ENCODE results near the gene ANTXR2.
"Not testable (repeated sequence)": the region's sequence is repeated elsewhere in the genome, so short reads cannot be mapped to it uniquely, and the experiment has no call there.

ANTXR2 gene

DNA sequence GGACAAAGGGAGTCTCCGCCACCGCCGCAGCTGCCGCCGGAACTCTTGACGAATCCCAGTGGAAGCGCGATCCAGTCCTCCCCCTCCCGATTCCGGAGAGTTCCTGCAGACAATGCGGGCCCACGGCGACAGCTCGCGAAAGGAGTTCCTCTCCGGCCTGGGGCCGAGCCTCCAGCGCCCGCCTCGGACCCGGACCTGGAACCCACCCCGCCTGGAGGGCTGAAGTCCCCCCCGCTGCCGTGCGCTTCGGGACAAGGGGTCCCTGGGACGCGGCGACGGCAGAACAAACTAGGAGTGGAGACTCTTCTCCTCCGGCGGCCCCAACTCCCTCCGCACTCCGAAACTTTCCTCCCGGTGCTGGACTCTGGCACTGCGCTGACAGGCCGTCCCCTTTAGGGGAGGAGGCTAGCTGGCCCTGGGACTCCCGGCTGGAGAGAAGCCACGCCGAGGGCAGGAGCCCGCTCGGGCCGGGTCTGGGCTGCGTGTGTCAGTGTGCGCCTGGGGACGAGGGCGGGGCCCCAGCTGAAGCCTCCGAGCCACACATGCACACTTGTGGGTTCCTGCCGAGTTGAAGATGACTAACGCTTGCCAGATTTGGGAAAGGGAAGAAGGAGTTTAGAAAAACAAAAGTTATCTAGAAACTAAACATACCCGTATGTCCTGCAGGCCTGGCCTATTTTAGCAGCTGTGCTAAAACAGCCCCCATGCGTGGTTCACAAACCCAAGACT, at the start of gene ANTXR2:
ANTXR2 (minus strand) TSS at position 486 of the 729 bp plus-strand sequence. CDS start 669 bp downstream, outside the sequence.
- peak; percentile 71 for DNase-seq

DNA sequence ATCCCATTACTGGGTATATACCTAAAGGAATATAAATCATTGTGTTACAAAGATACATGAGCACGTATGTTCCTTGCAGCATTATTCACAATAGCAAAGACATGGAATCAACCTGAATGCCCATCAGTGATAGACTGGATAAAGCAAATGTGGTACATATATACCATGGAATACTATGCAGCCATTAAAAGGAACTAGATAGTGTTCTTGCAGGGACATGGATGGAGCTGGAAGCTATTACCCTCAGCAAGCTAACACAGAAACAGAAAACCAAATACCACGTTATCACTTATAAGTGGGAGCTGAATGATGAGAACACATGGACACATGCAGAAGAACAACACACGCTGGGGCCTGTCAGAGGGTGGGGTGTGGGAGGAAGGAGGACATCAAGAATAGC, 48.8 kb upstream of the ANTXR2 start:
- not testable (repeated sequence) for DNase-seq

DNA sequence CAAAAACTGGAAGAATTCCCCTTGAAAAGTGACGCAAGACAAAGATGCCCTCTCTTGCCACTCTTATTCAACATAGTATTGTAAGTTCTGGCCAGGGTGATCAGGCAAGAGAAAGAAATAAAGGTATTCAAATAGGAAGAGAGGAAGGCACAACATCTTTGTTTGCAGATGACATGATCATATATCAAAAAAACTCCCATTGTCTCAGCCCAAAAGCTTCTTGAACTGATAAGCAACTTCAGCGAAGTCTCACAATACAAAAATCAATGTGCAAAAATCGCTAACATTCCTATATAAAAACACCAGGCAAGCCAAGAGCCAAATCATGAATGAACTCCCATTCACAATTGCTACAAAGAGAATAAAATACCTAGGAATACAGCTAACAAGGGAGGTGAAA, 46.6 kb upstream of the ANTXR2 start:
- DNase-seq, result not testable (repeated sequence)

DNA sequence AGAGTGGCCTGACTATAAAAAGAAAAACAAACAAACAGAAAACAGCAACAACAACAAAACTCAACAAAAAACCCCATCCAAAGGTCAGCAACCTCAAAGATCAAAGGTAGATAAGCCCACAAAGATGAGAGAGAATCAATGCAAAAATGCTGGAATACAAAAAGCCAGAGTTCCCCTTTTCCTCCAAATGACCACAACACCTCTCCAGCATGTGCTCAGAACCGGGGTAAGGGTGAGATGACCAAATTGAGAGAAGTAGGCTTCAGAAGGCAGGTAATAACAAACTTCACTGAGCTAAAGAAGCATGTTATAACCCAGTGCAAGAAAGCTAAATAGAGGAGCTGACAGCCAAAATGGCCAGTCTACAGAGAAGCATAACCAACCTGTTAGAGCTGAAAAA, 43.5 kb upstream of the ANTXR2 start:
- no peak for DNase-seq

DNA sequence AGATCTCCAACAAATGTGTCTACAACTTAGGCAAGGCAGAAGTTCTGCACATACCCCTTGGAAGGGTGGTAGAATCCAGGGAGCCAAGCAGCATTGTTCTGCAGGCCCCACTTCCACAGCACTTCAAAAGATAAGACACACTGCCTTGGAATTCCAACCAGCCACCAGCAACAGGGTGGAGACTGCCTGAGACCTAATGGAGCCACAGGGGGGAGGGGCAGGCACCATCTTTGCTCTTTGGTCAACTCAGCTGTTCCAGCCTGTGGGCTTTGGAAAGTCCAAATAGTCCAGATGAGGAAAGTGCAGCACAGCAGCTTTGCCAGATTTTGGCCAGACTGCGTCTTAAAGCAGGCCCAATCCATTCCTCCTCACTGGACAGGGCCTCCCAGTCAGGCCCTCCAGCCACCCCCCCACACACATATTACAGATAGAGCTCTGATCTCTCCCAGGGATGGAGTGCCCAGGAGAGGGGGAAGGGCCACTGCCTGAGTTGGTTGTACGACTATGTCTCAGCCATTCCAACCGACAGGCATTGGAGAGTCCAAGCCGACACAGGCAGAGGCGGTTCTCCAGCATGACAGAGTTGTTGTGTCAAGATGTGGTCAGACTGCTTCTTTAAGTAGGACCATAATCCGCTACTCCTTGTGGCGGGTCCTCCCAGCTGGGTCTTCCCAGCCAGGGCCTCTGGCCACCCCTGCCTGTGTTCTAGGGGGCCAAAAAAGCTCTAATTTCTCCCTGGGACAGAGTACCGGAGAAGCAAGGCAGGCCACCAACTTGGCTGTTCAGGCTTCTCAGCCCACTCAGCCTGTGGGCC, 42.5 kb upstream of the ANTXR2 start:
- DNase-seq, result no peak

DNA sequence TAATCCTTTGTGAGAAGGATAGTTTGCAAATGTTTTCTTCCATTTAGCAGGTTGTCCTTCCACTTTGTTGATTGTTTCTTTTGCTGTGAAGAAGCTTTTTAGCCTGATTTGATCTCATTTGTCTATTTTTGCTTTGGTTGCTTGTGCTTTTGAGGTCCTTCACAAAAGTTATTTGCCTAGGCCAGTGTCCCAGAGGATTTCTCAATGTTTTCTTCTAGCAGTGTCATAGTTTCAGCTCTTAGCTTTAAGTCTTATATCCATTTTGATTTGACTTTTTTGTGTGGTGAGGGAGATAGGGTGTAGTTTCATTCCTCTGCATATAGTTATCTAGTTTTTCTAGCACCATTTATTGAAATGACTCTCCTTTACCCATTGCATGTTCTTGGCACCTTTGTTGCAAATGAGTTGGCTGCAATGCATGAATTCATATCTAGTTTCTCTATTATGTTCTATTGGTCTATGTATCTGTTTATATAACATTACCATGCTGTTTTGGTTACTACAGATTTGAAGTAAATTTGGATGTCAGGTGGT, 41.8 kb upstream of the ANTXR2 start:
- no peak for DNase-seq

DNA sequence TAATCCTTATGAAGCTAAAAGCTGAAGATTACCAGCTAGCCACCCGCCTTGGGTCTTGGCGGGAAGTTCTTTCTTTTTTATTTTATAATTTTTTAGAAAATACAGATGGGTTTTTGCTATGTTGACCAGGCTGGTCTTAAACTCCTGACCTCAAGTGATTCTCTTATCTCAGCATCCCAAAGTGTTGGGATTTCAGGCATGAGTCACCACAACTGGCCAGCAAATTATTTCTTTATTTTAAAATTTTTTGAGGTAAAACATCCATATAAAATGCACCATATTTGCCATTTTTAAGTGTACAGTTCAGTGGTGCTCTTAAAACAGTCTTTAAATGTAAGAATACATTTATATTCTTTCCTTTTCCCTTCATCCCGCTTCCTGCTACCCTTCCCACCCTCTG, 40.6 kb upstream of the ANTXR2 start:
- no peak for DNase-seq

DNA sequence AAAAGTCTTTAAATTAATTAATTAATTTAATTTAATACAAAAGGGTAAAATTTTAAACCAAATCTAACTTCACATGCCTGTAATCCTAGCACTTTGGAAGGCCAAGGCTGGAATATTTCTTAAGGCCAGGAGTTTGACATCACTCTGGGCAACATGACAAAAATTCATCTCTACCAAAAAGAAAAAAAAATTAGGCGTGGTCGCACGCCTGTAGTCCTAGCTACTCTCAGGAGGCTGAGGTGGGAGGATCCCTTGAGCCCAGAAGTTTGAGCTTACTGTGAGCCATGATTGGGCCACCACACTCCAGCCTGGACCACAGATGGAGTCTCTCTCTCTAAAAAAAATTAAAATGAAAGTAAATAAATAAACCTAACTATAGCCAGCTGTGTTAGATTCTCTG, 39.2 kb upstream of the ANTXR2 start:
- DNase-seq, result no peak

DNA sequence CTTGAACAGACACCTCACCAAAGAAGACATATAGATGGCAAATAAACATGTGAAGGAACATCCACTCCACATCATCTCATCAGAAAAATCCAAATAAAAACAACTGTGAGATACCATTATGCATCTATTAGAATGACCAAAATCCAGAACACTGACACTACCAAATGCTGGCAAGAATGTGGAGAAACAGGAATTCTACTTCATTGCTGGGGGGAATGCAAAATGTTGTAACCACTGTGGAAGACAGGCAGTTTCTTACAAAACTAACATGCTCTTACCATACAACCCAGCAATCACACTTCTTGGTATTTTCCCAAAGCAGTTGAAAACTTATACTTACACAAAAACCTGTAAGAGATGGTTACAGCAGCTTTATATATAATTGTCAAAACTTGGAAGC, 38.2 kb upstream of the ANTXR2 start:
- DNase-seq, result no peak

DNA sequence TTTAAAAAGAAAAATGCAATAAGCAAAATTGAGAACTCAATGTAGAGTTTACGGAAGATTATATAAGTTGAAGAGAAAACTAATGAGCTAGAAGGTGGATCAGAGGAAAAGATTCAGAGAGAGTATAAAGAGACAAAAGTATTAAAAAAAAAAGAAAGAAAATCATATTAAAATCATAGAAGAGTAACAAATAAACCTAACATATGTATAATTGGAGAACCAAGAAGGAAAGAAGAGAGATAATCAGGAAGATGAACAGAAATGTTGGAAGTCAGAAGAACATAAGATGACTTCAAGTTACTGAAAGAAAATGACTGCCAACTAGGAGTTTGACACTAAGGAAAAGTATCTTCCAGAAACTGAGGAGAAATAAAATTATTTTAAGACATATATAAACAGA, 34.3 kb upstream of the ANTXR2 start:
- no peak for DNase-seq

DNA sequence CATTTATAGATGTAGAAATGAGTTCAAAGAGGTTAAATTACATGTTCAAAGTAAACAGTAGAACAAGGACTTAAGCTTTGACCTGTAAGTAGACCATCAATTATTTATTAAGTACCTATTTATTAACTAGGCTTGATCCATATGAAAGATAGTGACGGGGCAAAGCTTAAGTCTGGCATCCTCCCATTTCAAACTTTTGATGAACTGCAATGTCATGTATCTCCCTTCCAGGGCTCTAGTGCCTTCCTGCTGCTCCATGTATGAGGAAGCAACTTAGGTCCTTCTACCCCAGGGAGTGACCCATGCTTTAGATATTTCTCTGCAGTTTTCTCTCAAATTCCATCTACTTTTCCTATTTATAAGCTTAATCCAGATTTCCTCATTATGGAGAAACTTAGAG, 31.9 kb upstream of the ANTXR2 start:
- no peak for DNase-seq

DNA sequence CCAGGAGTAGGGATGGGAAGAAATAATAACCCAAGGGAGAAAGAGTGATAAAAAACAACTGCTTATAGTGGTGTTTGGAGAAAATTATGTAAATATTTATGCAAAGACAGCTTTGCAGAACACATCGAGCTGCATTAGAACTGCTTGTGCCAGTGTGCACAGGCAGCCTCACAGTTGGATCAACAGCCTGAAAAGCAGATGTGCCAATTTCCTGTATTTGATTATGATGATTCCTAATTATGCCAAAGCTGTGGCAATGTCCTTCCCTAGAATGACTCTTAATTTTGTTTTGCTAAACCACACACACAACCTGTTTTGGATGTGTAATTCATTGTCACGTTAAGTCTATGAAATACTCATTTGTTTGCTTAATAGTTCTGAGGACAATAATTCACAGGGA, 30.6 kb upstream of the ANTXR2 start:
- no peak for DNase-seq

DNA sequence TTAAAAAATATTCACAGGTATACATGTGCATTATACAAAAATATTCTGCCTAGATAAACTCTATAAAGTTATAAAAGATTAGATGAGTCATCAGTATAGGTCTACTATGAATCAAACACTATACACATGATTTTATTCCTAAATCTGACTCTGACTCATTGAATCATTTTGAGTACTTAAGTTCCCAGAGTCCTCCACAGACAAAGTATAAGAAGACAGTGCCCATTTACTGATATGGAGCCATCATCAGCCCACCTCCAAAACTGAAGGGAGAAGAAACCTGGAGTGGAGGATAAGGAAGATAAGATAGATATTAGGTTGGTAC, 28.7 kb upstream of the ANTXR2 start:
- DNase-seq, result no peak

DNA sequence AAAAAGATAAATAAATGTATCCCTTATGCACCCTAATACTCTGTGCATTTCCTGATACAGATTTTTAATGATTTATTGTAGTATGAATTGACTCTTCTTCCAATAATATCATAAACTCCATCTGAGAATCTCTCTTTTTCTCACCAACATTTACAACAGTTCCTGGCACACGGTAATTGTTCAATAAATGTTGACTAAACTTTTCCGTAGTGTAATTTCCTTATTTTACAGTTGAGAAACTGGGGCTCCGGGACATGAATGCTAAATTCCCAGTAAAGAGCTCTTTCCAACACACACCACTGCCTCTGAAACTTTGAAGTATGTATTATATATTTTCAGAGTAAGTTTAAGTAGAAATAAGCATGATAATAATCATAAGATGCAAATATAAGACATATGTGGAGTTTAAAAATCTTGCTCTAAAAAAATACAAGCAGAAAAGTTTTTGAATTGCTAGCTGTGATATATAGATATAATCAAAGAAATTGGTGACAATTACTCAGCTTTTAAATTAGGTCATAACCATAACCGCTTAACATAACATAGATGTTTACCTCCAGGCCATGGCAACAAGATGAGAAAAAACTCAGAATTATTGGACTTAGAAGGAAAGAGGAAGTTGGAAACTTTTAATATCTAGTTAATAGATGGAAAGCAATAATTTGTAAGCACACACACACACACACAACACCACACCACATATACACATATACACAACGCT, 28.2 kb upstream of the ANTXR2 start:
- no peak for DNase-seq

DNA sequence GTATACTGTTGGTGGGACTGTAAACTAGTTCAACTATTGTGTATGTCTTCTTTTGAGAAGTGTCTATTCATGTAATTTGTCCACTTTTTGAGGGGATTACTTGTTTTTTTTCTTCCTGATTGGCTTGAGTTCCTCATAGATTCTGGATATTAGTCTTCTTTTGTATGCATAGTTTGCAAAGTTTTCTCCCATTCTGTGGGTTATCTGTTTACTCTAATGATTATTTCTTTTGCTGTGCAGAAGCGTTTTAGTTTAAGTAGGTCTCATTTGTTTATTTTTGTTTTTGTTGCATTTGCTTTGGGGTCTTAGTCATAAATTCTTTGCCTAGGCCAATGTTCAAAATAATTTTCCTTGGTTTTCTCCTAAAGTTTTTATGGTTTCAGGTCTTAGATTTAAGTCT, 26.6 kb upstream of the ANTXR2 start:
- DNase-seq, result no peak

DNA sequence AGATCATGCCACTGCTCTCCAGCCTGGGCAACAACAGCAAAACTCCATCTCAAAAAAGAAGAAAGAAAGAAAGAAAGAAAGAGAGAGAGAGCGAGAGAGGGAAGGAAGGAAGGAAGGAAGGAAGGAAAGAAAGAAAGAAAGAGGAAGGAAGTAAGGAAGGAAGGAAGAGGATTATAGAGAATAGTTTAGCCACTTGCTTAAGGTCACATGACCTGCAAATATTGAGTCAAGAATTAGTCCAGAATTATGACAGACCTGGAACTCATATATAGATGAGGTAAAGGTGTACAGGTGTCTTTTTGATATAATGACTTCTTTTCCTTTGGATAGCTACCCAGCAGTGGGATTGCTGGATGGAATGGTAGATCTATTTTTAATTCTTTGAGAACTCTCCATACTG, 25.6 kb upstream of the ANTXR2 start:
- DNase-seq, result no peak

DNA sequence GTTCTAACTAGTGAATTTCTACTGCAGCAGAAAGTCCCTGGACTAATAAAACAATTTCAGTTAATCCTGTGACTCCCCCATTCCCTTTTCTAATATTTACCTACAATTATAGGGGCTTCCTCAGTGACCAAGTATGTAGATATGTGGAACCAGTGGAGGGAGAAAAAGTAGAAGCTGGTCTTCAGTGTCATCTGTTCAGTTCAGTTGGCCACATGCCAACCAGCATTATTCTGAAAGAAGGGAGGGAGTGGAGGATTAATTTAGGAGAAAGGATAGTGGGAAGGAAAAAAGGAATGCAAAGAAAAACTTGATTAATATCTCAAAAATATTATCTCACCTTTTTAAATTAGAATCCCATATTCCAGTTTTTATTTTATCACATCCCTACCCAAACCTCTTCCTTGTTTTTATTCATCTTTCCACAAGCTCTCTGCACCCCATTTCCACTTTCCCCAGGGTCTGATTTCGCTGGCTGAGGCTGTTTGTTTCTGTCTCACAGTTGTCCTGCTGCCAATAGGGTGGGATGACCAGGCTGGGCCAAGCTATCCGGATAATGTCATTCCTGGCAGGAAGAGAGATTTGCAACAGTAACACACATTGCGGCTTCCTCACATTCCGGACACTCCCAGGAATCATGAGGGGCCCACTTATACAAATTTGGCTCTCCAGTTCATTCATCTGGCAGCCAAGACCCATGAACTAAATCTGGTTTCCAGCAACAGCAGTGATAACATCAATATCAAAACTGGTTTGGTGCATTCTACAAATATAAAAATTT, 24.6 kb upstream of the ANTXR2 start:
- DNase-seq, result no peak

DNA sequence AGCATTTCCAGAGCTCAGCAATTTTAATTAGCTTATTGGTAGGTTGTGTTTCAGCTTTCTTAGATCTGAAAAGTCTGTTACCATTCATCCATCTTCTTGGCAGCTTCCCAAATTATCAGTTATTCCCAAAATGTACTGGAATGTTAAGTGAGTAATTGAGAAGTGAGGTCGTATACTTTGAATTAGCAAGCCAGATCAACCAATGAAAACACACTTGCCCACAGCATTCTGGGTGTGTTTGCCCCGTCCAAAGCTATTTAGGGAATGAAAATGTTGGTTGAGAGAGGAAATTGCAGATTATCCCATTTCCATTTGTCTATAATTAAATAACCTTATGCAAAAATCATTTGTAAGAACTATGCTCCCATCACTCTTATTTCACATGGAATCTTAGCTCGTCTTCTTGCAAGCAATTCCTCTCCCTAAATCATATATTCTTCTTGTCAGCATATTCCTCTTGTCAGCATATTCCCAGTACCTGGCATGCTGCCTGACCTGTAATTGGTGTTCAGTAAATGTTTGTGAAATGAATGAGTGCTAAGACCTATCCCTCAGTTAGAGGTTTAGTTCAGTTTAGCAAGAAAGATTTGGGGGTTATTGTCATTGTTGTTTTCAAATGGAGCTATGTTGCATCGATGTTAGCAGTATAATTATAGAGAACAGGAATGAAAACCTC, 23.3 kb upstream of the ANTXR2 start:
- DNase-seq, result no peak

DNA sequence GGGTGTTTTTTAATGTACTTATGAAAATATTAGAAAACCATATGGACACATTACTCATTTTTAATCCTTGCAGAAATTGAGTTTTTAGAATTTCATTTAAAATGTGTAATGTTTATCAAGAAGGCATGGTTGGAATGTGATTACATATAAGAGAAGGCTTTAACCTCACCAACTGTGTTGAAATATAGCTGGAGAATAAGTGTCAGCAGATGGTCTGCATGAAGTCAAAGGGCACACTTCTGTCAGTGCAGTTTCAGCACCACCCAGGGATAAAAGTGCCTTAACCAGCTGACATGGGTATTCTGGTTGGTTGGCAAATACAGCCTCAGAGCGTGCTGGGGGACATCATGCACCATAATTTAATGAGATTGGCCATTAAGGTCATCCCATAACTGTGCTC, 21.2 kb upstream of the ANTXR2 start:
- DNase-seq, result no peak

DNA sequence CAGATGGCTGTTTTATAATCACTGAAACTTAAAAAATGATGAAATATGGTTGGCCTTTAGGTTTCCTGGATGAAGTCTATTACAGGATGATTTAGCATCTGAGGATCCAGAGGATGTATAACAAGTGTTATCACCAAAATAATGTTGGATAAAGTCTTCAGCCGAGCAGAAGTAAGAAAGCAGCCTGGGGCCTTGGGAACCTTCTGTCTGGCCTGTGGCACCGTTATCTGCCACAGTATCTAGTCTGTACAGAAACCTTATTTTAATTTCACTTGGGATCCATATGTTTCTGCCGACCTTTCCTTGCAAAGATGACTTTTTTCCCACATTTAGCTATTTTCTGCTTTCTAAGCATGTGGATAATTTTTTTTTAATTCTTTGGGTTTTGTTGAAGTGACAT, 20.5 kb upstream of the ANTXR2 start:
- no peak for DNase-seq

DNA sequence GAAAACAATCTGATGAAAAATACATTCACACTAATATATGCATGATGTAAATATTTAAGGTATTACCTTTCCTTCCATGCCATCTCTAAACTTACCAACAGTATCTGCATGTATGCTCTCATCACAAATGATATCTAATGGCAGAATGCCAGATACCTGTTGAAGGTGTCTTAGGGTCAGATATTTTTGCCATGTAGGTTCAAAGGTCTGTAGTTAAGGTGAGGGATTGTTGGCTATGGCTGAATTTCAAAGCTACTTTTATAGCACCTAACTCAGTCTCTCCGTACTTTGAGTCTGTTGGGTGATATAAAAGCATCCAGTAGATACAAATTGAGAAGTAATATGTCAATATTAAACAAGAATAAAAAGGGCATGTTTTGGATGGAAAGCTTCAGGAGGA, 19.8 kb upstream of the ANTXR2 start:
- DNase-seq, result no peak

DNA sequence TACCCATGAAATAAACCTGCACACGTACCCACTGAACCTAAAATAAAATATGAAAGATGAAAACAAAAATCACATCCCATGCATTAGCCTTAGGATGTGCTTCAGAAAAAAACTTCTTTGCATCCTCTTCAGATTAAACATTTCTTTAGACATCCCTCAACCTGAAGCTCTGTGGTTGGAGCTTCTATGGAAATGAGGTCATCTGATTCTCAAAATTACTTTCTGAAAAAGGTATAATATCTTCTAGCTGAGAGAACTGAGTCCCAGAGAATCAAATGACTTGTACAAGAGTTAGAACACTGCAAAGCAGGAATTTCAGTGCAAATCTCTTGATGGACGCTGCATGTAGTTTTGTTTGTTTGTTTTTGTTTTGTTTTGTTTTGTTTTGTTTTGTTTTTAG, 19.1 kb upstream of the ANTXR2 start:
- no peak for DNase-seq

Measured in CD4-positive, alpha-beta T cell treated with Interleukin-21 for 1 hour (primary cell).